ENCODE results near the gene GP5.

Gene GP5

GRCh38 chr3:194355379-194355778 lies 43.7 kb downstream of the GP5 start:
- no peak for TF ChIP-seq SNAI2 (CRISPR knock-in tag; IDR thresholded peaks at IDR 0.05)
- no peak for TF ChIP-seq TCF4 (CRISPR knock-in tag; IDR thresholded peaks at IDR 0.05; ENCODE audit: borderline replicate concordance)
- no peak for TF ChIP-seq ESRRG (CRISPR knock-in tag; IDR thresholded peaks at IDR 0.05)
- TF ChIP-seq TOX (CRISPR knock-in tag; IDR thresholded peaks at IDR 0.05; ENCODE audit: borderline replicate concordance), result no peak
- no peak for TF ChIP-seq CSDC2 (CRISPR knock-in tag; IDR thresholded peaks at IDR 0.05)
- TF ChIP-seq OSR1 (CRISPR knock-in tag; IDR thresholded peaks at IDR 0.05), result no peak
- TF ChIP-seq CSRNP3 (CRISPR knock-in tag; IDR thresholded peaks at IDR 0.05), result no peak
- no peak for TF ChIP-seq ZNF70 (CRISPR knock-in tag; IDR thresholded peaks at IDR 0.05)
- no peak for TF ChIP-seq RARB (CRISPR knock-in tag; IDR thresholded peaks at IDR 0.05)
- no peak for TF ChIP-seq PATZ1 (CRISPR knock-in tag; IDR thresholded peaks at IDR 0.05; ENCODE audit: borderline replicate concordance)
- TF ChIP-seq ISL1 (CRISPR knock-in tag; IDR thresholded peaks at IDR 0.05), result no peak
- ATAC-seq, result no peak

GRCh38 chr3:194354315-194354714 lies 44.8 kb downstream of the GP5 start:
- ATAC-seq, result no peak
- TF ChIP-seq ZNF8 (CRISPR knock-in tag; IDR thresholded peaks at IDR 0.05) (no peak), ISL1 (CRISPR knock-in tag; IDR thresholded peaks at IDR 0.05) (no peak), BACH2 (CRISPR knock-in tag; IDR thresholded peaks at IDR 0.05; ENCODE audit: borderline replicate concordance) (no peak), CREB5 (CRISPR knock-in tag; IDR thresholded peaks at IDR 0.05; ENCODE audit: low read depth) (no peak), ZFP3 (CRISPR knock-in tag; IDR thresholded peaks at IDR 0.05) (no peak), ESRRG (CRISPR knock-in tag; IDR thresholded peaks at IDR 0.05) (no peak), CSDC2 (CRISPR knock-in tag; IDR thresholded peaks at IDR 0.05) (no peak), TCF4 (CRISPR knock-in tag; IDR thresholded peaks at IDR 0.05; ENCODE audit: borderline replicate concordance) (no peak), ZC3H10 (CRISPR knock-in tag; IDR thresholded peaks at IDR 0.05) (no peak), ZNF565 (CRISPR knock-in tag; conservative IDR thresholded peaks at IDR 0.05; ENCODE audit: low read depth) (no peak), RARB (CRISPR knock-in tag; IDR thresholded peaks at IDR 0.05) (no peak), TOX (CRISPR knock-in tag; IDR thresholded peaks at IDR 0.05; ENCODE audit: borderline replicate concordance) (no peak), GLIS3 (CRISPR knock-in tag; IDR thresholded peaks at IDR 0.05) (no peak), POU6F1 (CRISPR knock-in tag; IDR thresholded peaks at IDR 0.05; ENCODE audit: borderline replicate concordance, low read depth) (no peak), OSR1 (CRISPR knock-in tag; IDR thresholded peaks at IDR 0.05) (no peak), ZFP30 (CRISPR knock-in tag; IDR thresholded peaks at IDR 0.05) (no peak), PATZ1 (CRISPR knock-in tag; IDR thresholded peaks at IDR 0.05; ENCODE audit: borderline replicate concordance) (no peak)

- ATAC-seq, result no peak
- TF ChIP-seq CREB5 (CRISPR knock-in tag; IDR thresholded peaks at IDR 0.05; ENCODE audit: low read depth) (no peak), ISL1 (CRISPR knock-in tag; IDR thresholded peaks at IDR 0.05) (no peak), TSHZ2 (CRISPR knock-in tag; IDR thresholded peaks at IDR 0.05) (no peak), TCF4 (CRISPR knock-in tag; IDR thresholded peaks at IDR 0.05; ENCODE audit: borderline replicate concordance) (no peak), TOX (CRISPR knock-in tag; IDR thresholded peaks at IDR 0.05; ENCODE audit: borderline replicate concordance) (no peak), ZFP3 (CRISPR knock-in tag; IDR thresholded peaks at IDR 0.05) (no peak), ZFP30 (CRISPR knock-in tag; IDR thresholded peaks at IDR 0.05) (no peak), ZC3H10 (CRISPR knock-in tag; IDR thresholded peaks at IDR 0.05) (no peak), SNAI2 (CRISPR knock-in tag; IDR thresholded peaks at IDR 0.05) (no peak), CSRNP3 (CRISPR knock-in tag; IDR thresholded peaks at IDR 0.05) (no peak)
Measured at GRCh38 chr3:194352667-194353246, 46.3 kb downstream of the GP5 start.

Data from SK-N-SH treated with all-trans-retinoic acid at 6 μM for 48 hours (cell line).